GM18507 (cell line): ENCODE measurements around the gene DISP1.
"Not testable (repeated sequence)": the region's sequence is repeated elsewhere in the genome, so short reads cannot be mapped to it uniquely, and the experiment has no call there.

ENCODE experiments used
- DNase-seq: peaks from one replicate; pipeline ENCODE4 v3.0.0; 2011; ENCODE audit warnings: low read depth; ENCODE audit not compliant: insufficient read length; ENCODE audit errors: extremely low spot score
- FAIRE-seq: peaks from 2 replicates; lab custom pipeline; 2011; peaks lifted over from hg19 to GRCh38; lab: Jason Lieb, UNC

The DISP1 gene

GRCh38 chr1:222844411-222844779 is 29.6 kb downstream of the DISP1 start:
- DNase-seq (no peak), FAIRE-seq (no peak)

GRCh38 chr1:222845763-222846162 is 30.9 kb downstream of the DISP1 start:
- DNase-seq (no peak), FAIRE-seq (no peak)

GRCh38 chr1:222850550-222850949 is 35.7 kb downstream of the DISP1 start:
- FAIRE-seq, DNase-seq: not testable (repeated sequence)

- FAIRE-seq (no peak), DNase-seq (no peak)
Measured at GRCh38 chr1:222852326-222852725, 37.5 kb downstream of the DISP1 start.

- DNase-seq (no peak), FAIRE-seq (no peak)
Measured at GRCh38 chr1:222861062-222861461, 46.2 kb downstream of the DISP1 start.
